GM18858 (cell line): ENCODE results near the gene PPP1R10.

ENCODE experiments used
- ATAC-seq: cut with Tn5 transposase; IDR thresholded peaks from one replicate; pipeline ENCODE4 v1.9.1; 2021; ENCODE audit not compliant: unreplicated experiment

The PPP1R10 gene

GRCh38 chr6:30557683-30557981, 59.4 kb downstream of the PPP1R10 start:
- no peak for ATAC-seq

- ATAC-seq: peak; percentile 46
These were observed 59.9 kb downstream of the PPP1R10 start, which contains the start of gene PRR3 for GRCh38 chr6:30556906-30557682. PRR3 (plus strand) TSS chr6:30557295; CDS start chr6:30557345, 50 bp downstream.

- peak; percentile 54 for ATAC-seq
These were observed 60.8 kb downstream of the PPP1R10 start, which contains the start of gene GNL1 for GRCh38 chr6:30556066-30556905. GNL1 (minus strand) TSS chr6:30556489; CDS start chr6:30556203, 286 bp downstream.

- no peak for ATAC-seq
These were observed 61.3 kb downstream of the PPP1R10 start for GRCh38 chr6:30555816-30556065.

- ATAC-seq: no peak
These were observed 61.9 kb downstream of the PPP1R10 start for GRCh38 chr6:30554962-30555815.

- no peak for ATAC-seq
These were observed 62.6 kb downstream of the PPP1R10 start for GRCh38 chr6:30554404-30554803.
